LNCaP clone FGC (cell line): ENCODE data around the gene LMX1B.

Experiments used
- DNase-seq: peaks from one replicate; pipeline ENCODE4 v3.0.0-alpha.2; 2011; ENCODE audit warnings: low read depth
- H3K4me3 ChIP-seq: 2 replicates; pipeline ENCODE4 v1.5.1; 2011; ENCODE audit warnings: mild to moderate bottlenecking, low read depth, low read length, control low read depth
- TF ChIP-seq, protein P1 (sequence below): IDR thresholded peaks from 2 replicates; pipeline ENCODE4 v1.5.1; 2012; ENCODE audit warnings: mild to moderate bottlenecking; ENCODE audit not compliant: control insufficient read depth, insufficient read depth; ENCODE audit errors: extremely low read depth

The LMX1B gene

DNA sequence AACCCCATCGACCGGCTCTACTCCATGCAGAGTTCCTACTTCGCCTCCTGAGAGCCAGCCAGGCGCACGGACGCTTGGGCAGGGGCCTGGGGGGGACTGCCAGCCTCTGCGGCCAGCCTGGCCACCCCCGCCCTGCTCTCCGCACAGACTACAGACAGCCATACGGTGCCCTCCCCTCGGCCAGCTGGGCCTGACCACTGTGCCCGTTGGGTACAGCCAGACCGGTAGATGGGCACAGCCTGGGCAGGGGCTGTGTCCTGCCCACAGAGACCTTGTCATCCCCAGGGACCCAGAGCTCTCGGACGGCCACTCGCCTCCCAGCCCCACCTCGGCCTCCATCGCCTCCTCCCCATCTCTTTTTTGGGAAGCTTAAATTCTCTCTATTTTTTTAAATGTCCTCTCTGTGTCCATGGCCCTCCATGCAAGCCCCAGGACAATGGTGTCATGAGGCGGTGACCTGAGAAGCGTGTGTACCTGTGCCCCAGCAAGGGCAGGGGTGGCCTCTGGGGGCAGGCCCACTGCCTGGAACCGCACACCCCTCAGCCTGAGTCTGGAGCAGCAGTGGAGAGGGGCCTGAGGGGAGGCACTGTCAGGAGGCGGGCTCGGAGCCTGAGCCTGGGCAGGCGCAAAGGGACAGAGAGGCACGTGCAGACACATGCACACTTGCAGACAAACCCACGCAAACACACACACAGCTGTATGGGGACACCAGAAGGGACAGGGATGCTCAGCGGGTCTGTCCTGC is 82.8 kb downstream of the LMX1B start:
- H3K4me3 ChIP-seq = no peak overlapping the region
- DNase-seq = no peak
- TF ChIP-seq, protein P1, sequence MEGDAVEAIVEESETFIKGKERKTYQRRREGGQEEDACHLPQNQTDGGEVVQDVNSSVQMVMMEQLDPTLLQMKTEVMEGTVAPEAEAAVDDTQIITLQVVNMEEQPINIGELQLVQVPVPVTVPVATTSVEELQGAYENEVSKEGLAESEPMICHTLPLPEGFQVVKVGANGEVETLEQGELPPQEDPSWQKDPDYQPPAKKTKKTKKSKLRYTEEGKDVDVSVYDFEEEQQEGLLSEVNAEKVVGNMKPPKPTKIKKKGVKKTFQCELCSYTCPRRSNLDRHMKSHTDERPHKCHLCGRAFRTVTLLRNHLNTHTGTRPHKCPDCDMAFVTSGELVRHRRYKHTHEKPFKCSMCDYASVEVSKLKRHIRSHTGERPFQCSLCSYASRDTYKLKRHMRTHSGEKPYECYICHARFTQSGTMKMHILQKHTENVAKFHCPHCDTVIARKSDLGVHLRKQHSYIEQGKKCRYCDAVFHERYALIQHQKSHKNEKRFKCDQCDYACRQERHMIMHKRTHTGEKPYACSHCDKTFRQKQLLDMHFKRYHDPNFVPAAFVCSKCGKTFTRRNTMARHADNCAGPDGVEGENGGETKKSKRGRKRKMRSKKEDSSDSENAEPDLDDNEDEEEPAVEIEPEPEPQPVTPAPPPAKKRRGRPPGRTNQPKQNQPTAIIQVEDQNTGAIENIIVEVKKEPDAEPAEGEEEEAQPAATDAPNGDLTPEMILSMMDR = no peak

DNA sequence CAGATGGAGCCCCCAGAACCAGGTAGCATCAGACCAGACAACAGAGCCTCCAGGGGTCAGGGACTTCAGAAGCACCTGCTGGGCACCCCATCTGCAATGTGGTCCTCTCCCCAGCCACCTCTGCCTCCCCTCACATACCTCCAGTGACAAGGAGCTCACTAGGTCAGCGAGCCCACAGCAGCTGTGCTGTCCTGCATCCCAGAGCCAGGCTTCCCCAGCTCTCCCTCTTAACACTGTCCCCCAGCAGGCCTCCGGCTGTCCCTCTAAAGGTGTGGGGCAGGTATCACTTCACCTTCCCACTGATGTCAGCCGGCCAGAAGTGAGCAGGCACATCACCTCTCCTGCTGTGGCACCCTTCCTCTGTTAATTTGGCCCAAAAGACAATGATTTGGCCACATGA is 83.6 kb downstream of the LMX1B start:
- H3K4me3 ChIP-seq = no peak overlapping the region
- TF ChIP-seq, protein P1 = no peak
- DNase-seq = no peak

DNA sequence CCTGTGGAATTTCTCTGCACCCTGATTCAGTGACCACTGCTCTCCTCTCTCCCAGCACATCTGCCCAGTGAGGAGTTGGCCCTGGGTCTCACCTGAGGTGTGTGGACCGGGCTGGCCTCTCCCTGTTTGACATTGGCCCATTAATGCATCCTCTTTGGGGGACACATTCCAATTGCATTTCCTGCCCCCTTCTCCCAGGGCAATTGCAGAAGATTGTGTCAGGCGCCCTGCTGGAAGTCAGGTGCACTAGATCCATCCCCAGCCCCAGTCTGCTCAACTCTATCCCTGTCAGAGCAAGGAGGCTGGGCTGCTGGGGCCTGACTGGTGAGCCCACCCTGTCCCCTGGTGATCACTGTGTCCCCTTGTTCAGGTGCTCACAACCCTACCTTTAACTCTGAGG is 84.5 kb downstream of the LMX1B start:
- no peak overlapping the region for H3K4me3 ChIP-seq
- TF ChIP-seq, protein P1 = no peak
- no peak for DNase-seq

DNA sequence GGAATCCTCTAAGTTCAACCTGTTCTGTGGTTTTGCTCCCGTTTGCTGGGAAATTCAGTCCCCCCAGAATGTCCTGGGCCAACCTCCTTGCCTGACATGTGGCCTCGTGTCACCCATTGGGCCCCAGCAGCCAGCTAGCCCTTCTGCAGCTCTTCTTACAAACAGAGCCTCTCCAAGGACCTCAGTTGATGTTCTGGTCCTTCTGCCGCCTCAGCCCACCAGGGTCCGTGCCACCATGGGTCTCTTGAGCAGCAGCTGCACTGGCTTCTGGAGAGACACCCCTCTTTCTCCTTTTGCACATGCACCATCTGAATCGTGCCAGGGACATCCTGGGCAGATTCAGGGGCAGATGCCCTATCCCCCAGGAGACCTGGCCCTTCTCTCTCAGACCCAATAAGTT is 85.0 kb downstream of the LMX1B start:
- DNase-seq = no peak
- no peak overlapping the region for H3K4me3 ChIP-seq
- TF ChIP-seq, protein P1 = no peak

DNA sequence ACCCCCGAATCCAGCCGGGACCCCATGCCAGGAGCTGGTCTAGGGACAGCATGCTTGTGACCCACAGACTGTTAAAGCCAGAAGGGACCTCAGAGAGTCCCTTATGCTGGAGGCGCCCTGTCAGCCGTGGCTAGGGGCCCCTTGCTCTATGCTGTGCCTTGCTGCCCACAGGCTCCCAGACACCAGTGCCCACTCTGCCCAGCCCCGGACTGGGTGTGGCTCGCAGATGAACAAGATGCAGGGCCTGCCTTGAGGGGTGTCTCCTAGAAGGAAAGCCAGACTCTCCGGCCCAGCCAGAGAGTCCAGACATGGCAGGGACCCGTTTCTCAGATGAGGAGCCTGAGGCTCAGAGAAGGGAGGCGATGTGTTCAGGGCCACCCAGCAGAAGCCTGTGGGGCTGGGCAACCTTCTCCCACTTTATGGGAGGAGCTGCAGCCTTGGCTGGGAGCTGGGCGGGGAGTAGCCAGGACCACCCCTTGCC is 85.7 kb downstream of the LMX1B start:
- TF ChIP-seq, protein P1 = no peak
- DNase-seq = no peak
- no peak overlapping the region for H3K4me3 ChIP-seq

DNA sequence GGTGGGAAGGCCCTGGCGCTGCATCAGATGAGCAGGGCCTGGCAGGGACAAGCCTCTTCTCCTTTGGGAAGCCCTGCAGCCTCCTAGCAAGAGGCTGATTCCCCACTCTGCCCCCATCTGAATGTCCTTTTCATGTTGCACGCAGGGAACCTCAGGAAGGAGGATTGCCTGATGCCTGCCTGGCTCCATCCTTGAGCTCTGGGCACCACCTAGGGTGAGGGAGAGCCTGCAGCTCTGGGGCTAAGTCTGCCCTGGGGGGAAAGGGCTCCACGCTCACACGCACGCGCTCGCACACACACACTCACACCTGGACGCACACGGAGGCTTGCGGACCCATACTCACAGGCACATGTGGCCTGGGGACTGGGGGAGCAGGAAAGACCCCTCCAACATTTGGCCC is 86.6 kb downstream of the LMX1B start:
- DNase-seq = no peak
- H3K4me3 ChIP-seq = no peak overlapping the region
- TF ChIP-seq, protein P1 = no peak
